Vein endothelial cell (primary cell): ENCODE results near the gene EDN3. TPM values are rescaled to one million over a fixed set of nuclear protein-coding genes. Genes with fewer than 3 reads are reported as not detected.

Source experiments
- total RNA-seq: library from RNA; depleted of rRNA; stranded (reverse); fragments of >200 nt; gene quantifications from 2 replicates; pipeline ENCODE4 v1.2.3, GENCODE V29; 2012

Gene EDN3
- not detected in 2 replicates for total RNA-seq

GRCh38 chr20:59300333-59301081 is at the start of gene EDN3:
Gene EDN3 (plus strand): TSS chr20:59300611. CDS start chr20:59300813, 202 bp downstream.

Other genes with a start within 250 kb of the EDN3 start
- not detected in 2 replicates for gene ZNF831, start 136.8 kb upstream of the EDN3 start, total RNA-seq